Neural cell (in vitro differentiated cells): ENCODE measurements around the gene SETD2. TPM values are rescaled to one million over a fixed set of nuclear protein-coding genes. Genes with fewer than 3 reads are reported as not detected.

Source experiments
- H2AFZ ChIP-seq: fragments of 200-600, 300-800 bp; sonication (generic), shearing (Covaris generic); 2 replicates; pipeline ENCODE4 v1.6.0; 2014; ENCODE audit warnings: low read depth, mild to moderate bottlenecking, antibody characterized with exemption, low read length, moderate library complexity
- H3F3A ChIP-seq: fragments of 200-600 bp; shearing (Covaris generic); 2 replicates; pipeline ENCODE4 v1.6.1; 2016; ENCODE audit warnings: mild to moderate bottlenecking, moderate library complexity, mixed read lengths, antibody characterized with exemption, low read length; ENCODE audit not compliant: insufficient read depth, poor library complexity, severe bottlenecking
- H3K27ac ChIP-seq: fragments of 200-600, 300-800 bp; sonication (generic), shearing (Covaris generic); 2 replicates; pipeline ENCODE4 v1.5.1; 2014; ENCODE audit warnings: mild to moderate bottlenecking, low read length, moderate library complexity
- H3K27me3 ChIP-seq: fragments of 300-800, 200-600 bp; sonication (generic), shearing (Covaris generic); 2 replicates; pipeline ENCODE4 v1.6.0; 2014; ENCODE audit warnings: mild to moderate bottlenecking, low read depth, low read length, moderate library complexity; ENCODE audit not compliant: insufficient read depth
- H3K36me3 ChIP-seq: fragments of 300-800, 200-600 bp; sonication (generic), shearing (Covaris generic); 2 replicates; pipeline ENCODE4 v1.5.1; 2014; ENCODE audit warnings: mild to moderate bottlenecking, antibody characterized with exemption, low read length, moderate library complexity; ENCODE audit not compliant: insufficient read depth
- H3K4me2 ChIP-seq: fragments of 300-800, 200-600 bp; sonication (generic), shearing (Covaris generic); 2 replicates; pipeline ENCODE4 v1.6.0; 2014; ENCODE audit warnings: mild to moderate bottlenecking, low read length
- H3K4me3 ChIP-seq: fragments of 300-800, 200-600 bp; sonication (generic), shearing (Covaris generic); 2 replicates; pipeline ENCODE4 v1.5.1; 2014; ENCODE audit warnings: mild to moderate bottlenecking, low read length, moderate library complexity
- H3K79me2 ChIP-seq: fragments of 200-600 bp; shearing (Covaris generic); replicated peaks from 2 replicates; pipeline ENCODE4 v1.6.0; 2014; ENCODE audit warnings: mild to moderate bottlenecking, low read length, moderate library complexity; ENCODE audit not compliant: insufficient read depth
- H3K9ac ChIP-seq: fragments of 300-800, 200-600 bp; sonication (generic), shearing (Covaris generic); 2 replicates; pipeline ENCODE4 v1.6.1; 2016; ENCODE audit warnings: mild to moderate bottlenecking, low read length, mixed read lengths
- H3K9me2 ChIP-seq: fragments of 200-600 bp; shearing (Covaris generic); 2 replicates; pipeline ENCODE4 v1.6.1; 2016; ENCODE audit warnings: mild to moderate bottlenecking, low read length, mixed read lengths; ENCODE audit not compliant: insufficient read depth
- H3K9me3 ChIP-seq: fragments of 200-600, 300-800 bp; sonication (generic), shearing (Covaris generic); 2 replicates; pipeline ENCODE4 v1.6.1; 2016; ENCODE audit warnings: mild to moderate bottlenecking, mixed run types, low read length, moderate library complexity, mixed read lengths
- H4K20me1 ChIP-seq: fragments of 200-600 bp; shearing (Covaris generic); 2 replicates; pipeline ENCODE4 v1.6.1; 2016; ENCODE audit warnings: mild to moderate bottlenecking, mixed run types; ENCODE audit not compliant: insufficient read depth
- EP300 ChIP-seq: fragments of 450-650 bp; conservative IDR thresholded peaks from 2 replicates; pipeline ENCODE4 v1.6.1; 2014; ENCODE audit warnings: antibody characterized with exemption, mild to moderate bottlenecking, moderate library complexity; ENCODE audit not compliant: poor library complexity, severe bottlenecking
- EZH2 ChIP-seq: fragments of 200-600, 300-800 bp; shearing (Covaris generic), sonication (generic); IDR thresholded peaks from 2 replicates; pipeline ENCODE4 v1.6.1; 2014; ENCODE audit warnings: antibody characterized with exemption, low read length, borderline replicate concordance, mild to moderate bottlenecking; ENCODE audit not compliant: insufficient read depth, poor library complexity, severe bottlenecking
- MXI1 ChIP-seq: fragments of 450-650 bp; conservative IDR thresholded peaks from 2 replicates; pipeline ENCODE4 v1.6.1; 2014; ENCODE audit warnings: antibody characterized with exemption, mild to moderate bottlenecking; ENCODE audit not compliant: poor library complexity, severe bottlenecking
- POLR2AphosphoS5 ChIP-seq: IDR thresholded peaks from 2 replicates; pipeline ENCODE4 v1.6.1; 2012
- RAD21 ChIP-seq: fragments of 450-650 bp; conservative IDR thresholded peaks from 2 replicates; pipeline ENCODE4 v1.6.1; 2014; ENCODE audit warnings: antibody characterized with exemption, mild to moderate bottlenecking, moderate library complexity
- SMC3 ChIP-seq: fragments of 450-650 bp; conservative IDR thresholded peaks from 2 replicates; pipeline ENCODE4 v1.6.1; 2014; ENCODE audit warnings: antibody characterized with exemption, mild to moderate bottlenecking, moderate library complexity; ENCODE audit not compliant: poor library complexity
- TAF1 ChIP-seq: IDR thresholded peaks from 2 replicates; pipeline ENCODE4 v1.6.1; 2012; ENCODE audit warnings: low read depth
- polyA plus RNA-seq: library from polyadenylated mRNA; depleted of rRNA; stranded (reverse); fragments of >200 nt; gene quantifications from 2 replicates; pipeline ENCODE4 v1.2.3, GENCODE V29; 2014
- TF ChIP-seq, protein P1 (sequence below): fragments of 450-650 bp; IDR thresholded peaks from 2 replicates; pipeline ENCODE4 v1.5.1; 2014; ENCODE audit warnings: antibody characterized with exemption, mild to moderate bottlenecking, moderate library complexity; ENCODE audit not compliant: poor library complexity, severe bottlenecking
- TF ChIP-seq, protein P2 (sequence below): IDR thresholded peaks from 2 replicates; pipeline ENCODE4 v1.6.1; 2012; ENCODE audit warnings: borderline replicate concordance

Gene SETD2
- polyA plus RNA-seq, 1 donor from 2014 or later = 18.4 TPM

DNA sequence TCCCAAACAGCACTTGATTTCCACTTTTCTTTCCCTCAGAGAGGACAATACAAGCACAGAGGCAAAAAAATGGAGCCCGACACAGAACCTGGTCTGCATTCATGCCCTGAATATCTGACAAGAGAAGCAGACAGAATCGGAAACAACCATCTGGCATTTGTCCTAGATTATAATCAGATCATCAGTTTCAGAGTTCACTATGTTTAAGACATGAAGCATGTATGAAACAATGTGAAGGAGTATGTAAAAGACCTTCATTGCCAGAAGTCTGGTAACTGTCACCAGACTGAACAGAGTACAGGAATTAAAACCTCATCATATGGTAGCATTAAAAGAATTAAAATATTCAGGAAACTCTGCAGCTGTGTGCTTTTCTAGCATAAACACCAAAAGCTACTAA lies 65.0 kb downstream of the SETD2 start:
- Histone ChIP-seq H2AFZ (no peak overlapping the region), H3K4me3 (no peak overlapping the region), H3K9me3 (no peaks in the 10 kb centered on the region), H3K9ac (no peak overlapping the region), H3K79me2 (peaks cover under 1% of the 10 kb centered on the region), H3K27ac (no peak overlapping the region), H4K20me1 (no peaks in the 10 kb centered on the region), H3K4me2 (no peak overlapping the region), H3K9me2 (no peaks in the 10 kb centered on the region), H3F3A (no peaks in the 10 kb centered on the region), H3K27me3 (no peaks in the 10 kb centered on the region), H3K36me3 (peaks cover 2% of the 10 kb centered on the region)
- no peak for TF ChIP-seq EP300
- no peak for TF ChIP-seq RAD21
- TF ChIP-seq MXI1 = no peak

GRCh38 chr3:47097864-47098263 lies 66.0 kb downstream of the SETD2 start:
- no peak overlapping the region for H2AFZ ChIP-seq
- H3K9ac ChIP-seq = no peak overlapping the region
- no peaks in the 10 kb centered on the region for H3K27me3 ChIP-seq
- H3K9me2 ChIP-seq = no peaks in the 10 kb centered on the region
- TF ChIP-seq RAD21 = no peak
- no peak for TF ChIP-seq EP300
- no peak for TF ChIP-seq MXI1
- no peak for TF ChIP-seq SMC3
- TF ChIP-seq TAF1 = no peak
- peaks cover 2% of the 10 kb centered on the region for H3K36me3 ChIP-seq
- H3K4me2 ChIP-seq = no peak overlapping the region
- H4K20me1 ChIP-seq = no peaks in the 10 kb centered on the region
- H3K4me3 ChIP-seq = no peak overlapping the region
- no peak overlapping the region for H3K27ac ChIP-seq
- H3K79me2 ChIP-seq = peaks cover 4% of the 10 kb centered on the region
- H3K9me3 ChIP-seq = no peaks in the 10 kb centered on the region
- H3F3A ChIP-seq = no peaks in the 10 kb centered on the region

- Histone ChIP-seq H3K79me2 (peaks cover 4% of the 10 kb centered on the region), H3K4me2 (no peak overlapping the region), H3K9ac (no peak overlapping the region), H3K27me3 (no peaks in the 10 kb centered on the region), H3F3A (no peaks in the 10 kb centered on the region), H3K4me3 (no peak overlapping the region), H3K27ac (no peak overlapping the region), H3K36me3 (peaks cover 2% of the 10 kb centered on the region), H3K9me2 (no peaks in the 10 kb centered on the region), H3K9me3 (no peaks in the 10 kb centered on the region), H2AFZ (no peak overlapping the region), H4K20me1 (no peaks in the 10 kb centered on the region)
- TF ChIP-seq MXI1 = no peak
- TF ChIP-seq SMC3 = no peak
- no peak for TF ChIP-seq TAF1
- no peak for TF ChIP-seq EP300
- TF ChIP-seq, protein P1, sequence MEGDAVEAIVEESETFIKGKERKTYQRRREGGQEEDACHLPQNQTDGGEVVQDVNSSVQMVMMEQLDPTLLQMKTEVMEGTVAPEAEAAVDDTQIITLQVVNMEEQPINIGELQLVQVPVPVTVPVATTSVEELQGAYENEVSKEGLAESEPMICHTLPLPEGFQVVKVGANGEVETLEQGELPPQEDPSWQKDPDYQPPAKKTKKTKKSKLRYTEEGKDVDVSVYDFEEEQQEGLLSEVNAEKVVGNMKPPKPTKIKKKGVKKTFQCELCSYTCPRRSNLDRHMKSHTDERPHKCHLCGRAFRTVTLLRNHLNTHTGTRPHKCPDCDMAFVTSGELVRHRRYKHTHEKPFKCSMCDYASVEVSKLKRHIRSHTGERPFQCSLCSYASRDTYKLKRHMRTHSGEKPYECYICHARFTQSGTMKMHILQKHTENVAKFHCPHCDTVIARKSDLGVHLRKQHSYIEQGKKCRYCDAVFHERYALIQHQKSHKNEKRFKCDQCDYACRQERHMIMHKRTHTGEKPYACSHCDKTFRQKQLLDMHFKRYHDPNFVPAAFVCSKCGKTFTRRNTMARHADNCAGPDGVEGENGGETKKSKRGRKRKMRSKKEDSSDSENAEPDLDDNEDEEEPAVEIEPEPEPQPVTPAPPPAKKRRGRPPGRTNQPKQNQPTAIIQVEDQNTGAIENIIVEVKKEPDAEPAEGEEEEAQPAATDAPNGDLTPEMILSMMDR = no peak
- no peak for TF ChIP-seq RAD21
Measured at GRCh38 chr3:47096959-47097358, 67.0 kb downstream of the SETD2 start.

- H4K20me1 ChIP-seq = peaks cover 4% of the 10 kb centered on the region
- H3K27ac ChIP-seq = no peak overlapping the region
- no peak overlapping the region for H3K4me2 ChIP-seq
- H2AFZ ChIP-seq = no peak overlapping the region
- H3K79me2 ChIP-seq = peaks cover 4% of the 10 kb centered on the region
- no peak for TF ChIP-seq MXI1
- TF ChIP-seq RAD21 = no peak
- TF ChIP-seq, protein P2, sequence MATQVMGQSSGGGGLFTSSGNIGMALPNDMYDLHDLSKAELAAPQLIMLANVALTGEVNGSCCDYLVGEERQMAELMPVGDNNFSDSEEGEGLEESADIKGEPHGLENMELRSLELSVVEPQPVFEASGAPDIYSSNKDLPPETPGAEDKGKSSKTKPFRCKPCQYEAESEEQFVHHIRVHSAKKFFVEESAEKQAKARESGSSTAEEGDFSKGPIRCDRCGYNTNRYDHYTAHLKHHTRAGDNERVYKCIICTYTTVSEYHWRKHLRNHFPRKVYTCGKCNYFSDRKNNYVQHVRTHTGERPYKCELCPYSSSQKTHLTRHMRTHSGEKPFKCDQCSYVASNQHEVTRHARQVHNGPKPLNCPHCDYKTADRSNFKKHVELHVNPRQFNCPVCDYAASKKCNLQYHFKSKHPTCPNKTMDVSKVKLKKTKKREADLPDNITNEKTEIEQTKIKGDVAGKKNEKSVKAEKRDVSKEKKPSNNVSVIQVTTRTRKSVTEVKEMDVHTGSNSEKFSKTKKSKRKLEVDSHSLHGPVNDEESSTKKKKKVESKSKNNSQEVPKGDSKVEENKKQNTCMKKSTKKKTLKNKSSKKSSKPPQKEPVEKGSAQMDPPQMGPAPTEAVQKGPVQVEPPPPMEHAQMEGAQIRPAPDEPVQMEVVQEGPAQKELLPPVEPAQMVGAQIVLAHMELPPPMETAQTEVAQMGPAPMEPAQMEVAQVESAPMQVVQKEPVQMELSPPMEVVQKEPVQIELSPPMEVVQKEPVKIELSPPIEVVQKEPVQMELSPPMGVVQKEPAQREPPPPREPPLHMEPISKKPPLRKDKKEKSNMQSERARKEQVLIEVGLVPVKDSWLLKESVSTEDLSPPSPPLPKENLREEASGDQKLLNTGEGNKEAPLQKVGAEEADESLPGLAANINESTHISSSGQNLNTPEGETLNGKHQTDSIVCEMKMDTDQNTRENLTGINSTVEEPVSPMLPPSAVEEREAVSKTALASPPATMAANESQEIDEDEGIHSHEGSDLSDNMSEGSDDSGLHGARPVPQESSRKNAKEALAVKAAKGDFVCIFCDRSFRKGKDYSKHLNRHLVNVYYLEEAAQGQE = no peak
- no peak for TF ChIP-seq EP300
- no peak for TF ChIP-seq SMC3
- no peak for TF ChIP-seq TAF1
- TF ChIP-seq, protein P1 = no peak
- no peak for TF ChIP-seq EZH2
- no peak for TF ChIP-seq POLR2AphosphoS5
- no peak overlapping the region for H3K9ac ChIP-seq
- no peaks in the 10 kb centered on the region for H3K9me2 ChIP-seq
- H3K27me3 ChIP-seq = no peaks in the 10 kb centered on the region
- no peak overlapping the region for H3K4me3 ChIP-seq
- no peaks in the 10 kb centered on the region for H3K9me3 ChIP-seq
- H3K36me3 ChIP-seq = peaks cover 2% of the 10 kb centered on the region
- no peaks in the 10 kb centered on the region for H3F3A ChIP-seq
Measured at GRCh38 chr3:47092090-47092489, 71.8 kb downstream of the SETD2 start.
